Stomach (tissue), 4 donors: ENCODE results near the gene PLEKHG2.

Source experiments
- CTCF ChIP-seq, 7 experiments: fragments of 450-650 bp in 4 of 7; fragments of 200-600 bp in 3 of 7; sonication (generic) in 3 of 7; IDR thresholded peaks; one replicate each; pipeline ENCODE4 v1.5.1; 2016 to 2019; ENCODE audit warnings: antibody characterized with exemption in 7 of 7, control low read depth in 2 of 7, mild to moderate bottlenecking in 1 of 7
- POLR2AphosphoS5 ChIP-seq, 3 donors: sonication (generic); formaldehyde crosslinking; IDR thresholded peaks; one replicate each; pipeline ENCODE4 v1.6.1; 2016; ENCODE audit warnings: antibody characterized with exemption in 3 of 3

GRCh38 chr19:39416152-39417120 lies 4.0 kb downstream of the PLEKHG2 start:
- TF ChIP-seq POLR2AphosphoS5 (IDR thresholded peaks at IDR 0.05) (peak in 1 of 3 donors; percentile 20), CTCF (IDR thresholded peaks at IDR 0.05) (no peak)
